Caco-2 (cell line): ENCODE measurements around the gene CAMK1D. TPM values are rescaled to one million over a fixed set of nuclear protein-coding genes. Genes with fewer than 3 reads are reported as not detected.

Experiments
- BruUV-seq: library from RNA; stranded (reverse); fragments of 400-500 nt; replicated peaks from 2 replicates; lab custom pipeline; 2021; lab: Mats Ljungman, UMichigan
- CTCF ChIA-PET: fragments of 300-600 bp; sonication (Branson Sonifier 250); formaldehyde crosslinking; loops from one replicate; lab custom pipeline; 2022; ENCODE audit warnings: antibody characterized with exemption; lab: Charles Lee
- POLR2A ChIA-PET: fragments of 300-600 bp; sonication (Branson Sonifier 250); formaldehyde crosslinking; loops from one replicate; lab custom pipeline; 2022; ENCODE audit warnings: antibody characterized with exemption; lab: Charles Lee
- DNase-seq, 2 experiments: peaks; one replicate each; pipeline versions ENCODE4 v3.0.0 to v3.0.0-alpha.2; 2020 to 2022
- H3K27me3 ChIP-seq: replicated peaks from 2 replicates; pipeline ENCODE4 v1.6.0; 2011; ENCODE audit warnings: low read length; ENCODE audit not compliant: control insufficient read depth, insufficient read depth
- H3K36me3 ChIP-seq: 2 replicates; pipeline ENCODE4 v1.5.1; 2011; ENCODE audit warnings: low read length; ENCODE audit not compliant: control insufficient read depth, insufficient read depth
- H3K4me1 ChIP-seq: fragments of 250-450 bp; sonication (Bioruptor Pico); 2 replicates; pipeline ENCODE4 v1.5.1; 2020; ENCODE audit warnings: mild to moderate bottlenecking
- H3K4me3 ChIP-seq: 2 replicates; pipeline ENCODE4 v1.5.1; 2011; ENCODE audit warnings: low read depth, mild to moderate bottlenecking, control low read depth, low read length
- H3K9me3 ChIP-seq: fragments of 250-450 bp; sonication (Bioruptor Pico); 2 replicates; pipeline ENCODE4 v1.5.1; 2020; ENCODE audit warnings: mild to moderate bottlenecking, moderate library complexity
- H3K27ac Mint-ChIP-seq: one replicate; pipeline ENCODE4 v1.8.0; 2022; ENCODE audit warnings: mixed read lengths; ENCODE audit not compliant: unreplicated experiment
- H3K27me3 Mint-ChIP-seq: one replicate; pipeline ENCODE4 v1.8.0; 2022; ENCODE audit warnings: mixed read lengths; ENCODE audit not compliant: insufficient read depth, unreplicated experiment
- H3K36me3 Mint-ChIP-seq: one replicate; pipeline ENCODE4 v1.8.0; 2022; ENCODE audit warnings: mild to moderate bottlenecking, mixed read lengths; ENCODE audit not compliant: insufficient read depth, unreplicated experiment
- H3K4me1 Mint-ChIP-seq: one replicate; pipeline ENCODE4 v1.8.0; 2022; ENCODE audit warnings: low read depth, mixed read lengths; ENCODE audit not compliant: unreplicated experiment
- H3K4me3 Mint-ChIP-seq: one replicate; pipeline ENCODE4 v1.8.0; 2022; ENCODE audit warnings: mild to moderate bottlenecking, moderate library complexity, mixed read lengths; ENCODE audit not compliant: unreplicated experiment
- H3K9me3 Mint-ChIP-seq: one replicate; pipeline ENCODE4 v1.8.0; 2022; ENCODE audit warnings: mixed read lengths; ENCODE audit not compliant: unreplicated experiment
- intact Hi-C: fragments of 100-400 bp; cut with micrococcal nuclease; formaldehyde crosslinking; loops from one replicate; pipeline ENCODE4 v1.10.0; 2022; ENCODE audit not compliant: unreplicated experiment
- total RNA-seq: library from RNA; stranded (reverse); gene quantifications from 2 replicates; pipeline ENCODE4 v1.2.3, GENCODE V29; 2022
- TF ChIP-seq, protein P1 (sequence below), 2 experiments: fragments of 200-600 bp in 1 of 2; IDR thresholded peaks; 1 replicate in 1 of 2; 2 replicates in 1 of 2; pipeline versions ENCODE4 v1.5.1 to v1.8.0; 2011 to 2022; ENCODE audit warnings: antibody characterized with exemption in 1 of 2, control low read depth in 1 of 2, inconsistent platforms in 1 of 2, low read depth in 1 of 2, low read length in 1 of 2, mild to moderate bottlenecking in 1 of 2, moderate library complexity in 1 of 2; ENCODE audit not compliant: insufficient read depth in 1 of 2, severe bottlenecking in 1 of 2, unreplicated experiment in 1 of 2

Gene CAMK1D
- total RNA-seq, 1 experiment from 2014 or later: 10.9 TPM

DNA sequence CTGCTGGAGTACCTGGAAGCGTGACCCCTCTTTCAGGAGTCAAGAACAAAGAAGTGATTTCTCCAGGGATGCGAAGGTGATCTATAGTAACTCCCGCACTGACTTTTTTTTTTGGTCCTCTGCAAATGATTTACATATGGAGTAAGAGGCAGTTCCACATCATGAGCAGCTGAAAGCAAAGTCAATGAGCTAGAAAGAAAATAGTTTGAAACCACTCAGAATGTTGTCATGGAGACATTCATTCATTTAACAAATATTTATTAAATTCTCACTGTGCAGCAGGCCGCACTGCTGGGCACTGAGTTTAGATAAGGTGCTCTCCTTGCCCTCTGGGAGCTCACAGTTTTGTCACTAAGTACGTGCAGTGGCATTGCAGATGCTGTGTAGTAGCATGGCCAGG, 206.7 kb downstream of the CAMK1D start:
- POLR2A ChIA-PET: no interaction called here
- H3K4me1 Mint-ChIP-seq: no peaks in the 10 kb centered on the region

DNA sequence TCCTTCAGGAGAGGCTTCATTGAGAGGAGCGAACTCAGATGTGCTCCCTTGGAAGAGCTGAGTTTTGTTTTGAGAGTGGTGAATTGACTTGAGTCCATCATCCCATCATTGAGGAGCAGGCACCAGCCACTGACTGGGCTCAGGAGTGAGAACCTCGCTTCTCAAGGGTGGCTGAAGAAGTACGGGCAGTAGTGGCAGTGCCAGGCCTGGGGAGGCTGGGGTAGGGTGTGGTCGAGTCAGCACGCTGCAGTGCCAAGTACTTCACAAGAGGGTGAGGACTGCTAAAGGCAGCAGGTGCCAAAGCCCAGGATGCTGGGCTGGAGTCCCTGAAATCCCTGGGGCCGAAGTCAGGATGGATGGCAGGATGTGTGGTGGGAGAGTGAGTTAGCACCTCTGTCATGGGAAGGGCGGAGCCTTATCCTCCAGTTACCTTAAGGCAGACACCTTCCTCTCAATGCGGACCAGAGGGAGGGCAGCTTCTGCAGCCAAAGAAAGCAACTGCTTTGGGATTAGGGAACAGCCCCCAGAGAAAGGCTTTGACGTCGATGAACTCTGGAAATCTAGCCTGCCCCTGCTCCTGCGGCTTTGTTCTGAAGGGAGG, 210.3 kb downstream of the CAMK1D start:
- H3K27me3 ChIP-seq: no peaks in the 10 kb centered on the region
- CTCF ChIA-PET: no interaction called here
- H3K27me3 Mint-ChIP-seq: peaks cover 3% of the 10 kb centered on the region
- DNase-seq: no peak
- H3K36me3 Mint-ChIP-seq: no peaks in the 10 kb centered on the region
- POLR2A ChIA-PET: no interaction called here
- TF ChIP-seq, protein P1, sequence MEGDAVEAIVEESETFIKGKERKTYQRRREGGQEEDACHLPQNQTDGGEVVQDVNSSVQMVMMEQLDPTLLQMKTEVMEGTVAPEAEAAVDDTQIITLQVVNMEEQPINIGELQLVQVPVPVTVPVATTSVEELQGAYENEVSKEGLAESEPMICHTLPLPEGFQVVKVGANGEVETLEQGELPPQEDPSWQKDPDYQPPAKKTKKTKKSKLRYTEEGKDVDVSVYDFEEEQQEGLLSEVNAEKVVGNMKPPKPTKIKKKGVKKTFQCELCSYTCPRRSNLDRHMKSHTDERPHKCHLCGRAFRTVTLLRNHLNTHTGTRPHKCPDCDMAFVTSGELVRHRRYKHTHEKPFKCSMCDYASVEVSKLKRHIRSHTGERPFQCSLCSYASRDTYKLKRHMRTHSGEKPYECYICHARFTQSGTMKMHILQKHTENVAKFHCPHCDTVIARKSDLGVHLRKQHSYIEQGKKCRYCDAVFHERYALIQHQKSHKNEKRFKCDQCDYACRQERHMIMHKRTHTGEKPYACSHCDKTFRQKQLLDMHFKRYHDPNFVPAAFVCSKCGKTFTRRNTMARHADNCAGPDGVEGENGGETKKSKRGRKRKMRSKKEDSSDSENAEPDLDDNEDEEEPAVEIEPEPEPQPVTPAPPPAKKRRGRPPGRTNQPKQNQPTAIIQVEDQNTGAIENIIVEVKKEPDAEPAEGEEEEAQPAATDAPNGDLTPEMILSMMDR (IDR thresholded peaks at IDR 0.05; ENCODE audit: insufficient read depth in 1 of 2, low read depth in 1 of 2, low read length in 1 of 2, severe bottlenecking in 1 of 2, unreplicated experiment in 1 of 2): no peak
- H3K4me3 Mint-ChIP-seq: no peak overlapping the region
- no TSS peak for BruUV-seq
- no peaks in the 10 kb centered on the region for H3K9me3 Mint-ChIP-seq
- H3K36me3 ChIP-seq: no peaks in the 10 kb centered on the region
- no peak overlapping the region for H3K4me3 ChIP-seq
- intact Hi-C loops: no loop called here
- no peaks in the 10 kb centered on the region for H3K4me1 Mint-ChIP-seq
- no peaks in the 10 kb centered on the region for H3K4me1 ChIP-seq
- no peaks in the 10 kb centered on the region for H3K9me3 ChIP-seq
- H3K27ac Mint-ChIP-seq: no peak overlapping the region

More for the DNA sequence above, 206.7 kb downstream of the CAMK1D start:
- H3K9me3 Mint-ChIP-seq: no peaks in the 10 kb centered on the region
- Histone ChIP-seq H3K36me3 (no peaks in the 10 kb centered on the region), H3K4me1 (no peaks in the 10 kb centered on the region), H3K9me3 (no peaks in the 10 kb centered on the region), H3K4me3 (no peak overlapping the region), H3K27me3 (no peaks in the 10 kb centered on the region)
- H3K4me3 Mint-ChIP-seq: no peak overlapping the region
- no TSS peak for BruUV-seq
- TF ChIP-seq, protein P1 (IDR thresholded peaks at IDR 0.05; ENCODE audit: insufficient read depth in 1 of 2, low read depth in 1 of 2, low read length in 1 of 2, severe bottlenecking in 1 of 2, unreplicated experiment in 1 of 2): no peak
- H3K36me3 Mint-ChIP-seq: no peaks in the 10 kb centered on the region
- DNase-seq: no peak
- CTCF ChIA-PET: interaction anchor here (0.6 kb wide), 1 partner anchor 650 kb away, joined by 5 read pairs; no protein-coding TSS in a partner anchor
- H3K27me3 Mint-ChIP-seq: peaks cover 3% of the 10 kb centered on the region
- intact Hi-C loops: no loop called here
- H3K27ac Mint-ChIP-seq: no peak overlapping the region

DNA sequence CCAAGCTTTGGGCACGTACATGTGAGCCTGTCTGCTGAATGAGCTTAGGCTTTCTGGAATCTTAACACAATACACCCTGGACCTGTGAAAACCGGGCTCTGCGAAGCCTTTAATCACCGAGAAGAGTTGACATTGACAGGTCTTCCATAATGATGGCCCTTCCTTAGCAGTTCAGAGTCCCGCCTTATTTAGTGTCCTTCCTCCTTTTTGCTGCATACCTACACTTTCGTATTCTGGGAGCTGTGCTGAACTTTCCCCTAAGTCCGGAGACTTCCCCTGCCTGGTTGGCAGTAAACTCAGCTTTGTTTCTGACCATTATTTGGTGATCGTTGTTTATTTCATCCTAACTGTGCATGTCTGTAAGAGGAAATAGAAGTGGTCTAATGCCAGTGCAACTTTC, 212.0 kb downstream of the CAMK1D start:
- H3K4me1 ChIP-seq: no peaks in the 10 kb centered on the region
- H3K4me3 ChIP-seq: no peak overlapping the region
- Mint-ChIP-seq H3K27me3 (peaks cover 3% of the 10 kb centered on the region), H3K36me3 (no peaks in the 10 kb centered on the region), H3K4me1 (no peaks in the 10 kb centered on the region), H3K9me3 (no peaks in the 10 kb centered on the region), H3K4me3 (no peak overlapping the region), H3K27ac (no peak overlapping the region)
- DNase-seq: no peak
- TF ChIP-seq, protein P1 (IDR thresholded peaks at IDR 0.05; ENCODE audit: insufficient read depth in 1 of 2, low read depth in 1 of 2, low read length in 1 of 2, severe bottlenecking in 1 of 2, unreplicated experiment in 1 of 2): no peak
- intact Hi-C loops: no loop called here
- BruUV-seq: no TSS peak
- H3K36me3 ChIP-seq: no peaks in the 10 kb centered on the region
- no peaks in the 10 kb centered on the region for H3K9me3 ChIP-seq
- POLR2A ChIA-PET: no interaction called here
- no peaks in the 10 kb centered on the region for H3K27me3 ChIP-seq
- CTCF ChIA-PET: no interaction called here
